Renal pelvis (tissue), 4 donors: ENCODE results near the gene NDUFS2. TPM values are rescaled to one million over a fixed set of nuclear protein-coding genes. Genes with fewer than 3 reads are reported as not detected.
A peak's percentile ranks its signal among the peaks of the same experiment; 100 is the strongest.
"Not testable (repeated sequence)": the region's sequence is repeated elsewhere in the genome, so short reads cannot be mapped to it uniquely, and the experiment has no call there.

ENCODE experiments used
- DNase-seq: peaks from one replicate; pipeline ENCODE4 v3.0.0-alpha.2; 2013
- polyA plus RNA-seq, 3 donors: library from polyadenylated mRNA; unstranded; fragments of 120-200 nt; gene quantifications; one replicate each; pipeline ENCODE4 v1.2.1, GENCODE V29; 2013; ENCODE audit not compliant: insufficient read length in 3 of 3

Gene NDUFS2
- polyA plus RNA-seq, 3 donors, result 189 to 208 (median 198) TPM

DNA sequence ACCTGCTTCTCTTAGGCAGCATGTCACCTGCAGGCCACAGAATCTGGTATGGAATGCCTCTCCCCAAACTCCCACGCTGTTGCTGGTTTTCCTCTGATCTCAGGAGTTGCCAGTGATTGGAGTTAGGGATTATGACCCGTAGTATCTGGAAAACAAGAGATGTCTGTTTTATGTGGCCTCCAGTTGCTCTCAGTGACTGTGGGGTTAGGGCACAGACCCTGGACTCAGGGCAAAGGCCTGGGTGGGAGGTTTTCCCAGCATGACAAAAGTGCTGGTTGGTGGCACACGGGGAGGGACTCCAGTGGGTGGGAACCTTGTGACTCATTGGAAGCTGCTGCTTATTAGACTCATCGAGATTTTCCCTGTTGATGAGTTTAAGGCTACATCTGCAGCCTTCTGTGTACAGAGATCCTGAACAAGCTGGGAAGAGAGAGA lies 35.9 kb downstream of the NDUFS2 start, which contains the start of gene NR1I3:
TSS of gene NR1I3 (minus strand) at position 165 of the 435 bp plus-strand sequence. CDS start 1,638 bp downstream, outside the sequence.
- DNase-seq, result no peak

DNA sequence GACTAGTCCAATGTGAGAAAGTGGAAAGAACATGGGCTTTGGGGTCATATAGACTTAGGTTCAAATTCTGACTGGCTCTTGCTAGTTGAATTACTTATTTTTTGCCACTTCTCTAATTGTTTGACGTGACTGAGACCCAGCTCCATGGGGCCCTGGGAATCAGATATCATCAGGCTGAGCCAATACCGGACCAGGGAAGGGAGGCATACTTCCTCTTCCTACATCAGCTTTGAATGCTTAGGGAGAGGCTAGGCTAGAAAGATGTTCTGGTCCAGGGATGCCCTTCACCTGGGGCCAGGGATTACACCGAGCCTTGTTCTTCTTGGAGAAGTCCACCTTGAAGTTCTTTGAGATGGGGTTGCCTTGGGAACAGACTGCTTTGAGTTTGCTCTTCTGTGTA lies 39.5 kb downstream of the NDUFS2 start:
- no peak for DNase-seq

DNA sequence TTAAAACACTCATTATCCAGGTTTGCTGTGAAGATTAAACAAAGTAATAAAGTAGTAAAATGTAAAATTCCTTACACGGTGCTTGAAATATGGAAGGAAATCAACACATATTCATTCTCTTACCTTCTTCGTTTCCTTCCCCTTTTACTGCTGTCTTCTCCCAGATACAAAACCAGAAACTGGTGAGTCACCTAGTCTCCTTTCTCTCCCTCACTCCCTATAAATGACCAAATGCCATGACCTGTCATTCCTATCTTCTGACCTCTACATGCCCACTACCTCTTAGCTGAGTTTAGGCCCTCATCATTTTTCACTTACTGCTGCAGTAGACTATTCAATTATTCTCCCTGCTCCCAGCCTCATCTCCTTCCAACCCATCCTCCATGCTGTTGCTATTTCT lies 40.1 kb downstream of the NDUFS2 start:
- no peak for DNase-seq

DNA sequence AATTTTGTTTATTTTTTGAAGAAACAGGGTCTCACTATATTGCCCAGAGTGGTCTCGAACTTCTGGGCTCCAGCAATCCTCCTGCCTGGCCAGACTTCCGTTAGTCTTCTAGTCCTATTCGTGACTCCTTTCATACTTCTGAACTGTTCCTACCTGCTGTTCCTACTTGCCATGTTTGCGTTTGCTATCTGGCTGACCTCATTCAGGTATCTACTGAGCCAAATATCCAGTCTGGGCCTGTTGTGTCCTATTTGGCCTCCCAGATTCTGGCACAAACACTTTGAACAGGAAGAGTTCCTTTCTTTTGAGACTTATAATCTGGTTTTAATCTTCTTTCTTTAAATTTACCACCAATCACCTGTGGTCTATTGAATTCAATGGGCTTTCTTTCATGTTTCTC lies 42.7 kb downstream of the NDUFS2 start:
- no peak for DNase-seq

DNA sequence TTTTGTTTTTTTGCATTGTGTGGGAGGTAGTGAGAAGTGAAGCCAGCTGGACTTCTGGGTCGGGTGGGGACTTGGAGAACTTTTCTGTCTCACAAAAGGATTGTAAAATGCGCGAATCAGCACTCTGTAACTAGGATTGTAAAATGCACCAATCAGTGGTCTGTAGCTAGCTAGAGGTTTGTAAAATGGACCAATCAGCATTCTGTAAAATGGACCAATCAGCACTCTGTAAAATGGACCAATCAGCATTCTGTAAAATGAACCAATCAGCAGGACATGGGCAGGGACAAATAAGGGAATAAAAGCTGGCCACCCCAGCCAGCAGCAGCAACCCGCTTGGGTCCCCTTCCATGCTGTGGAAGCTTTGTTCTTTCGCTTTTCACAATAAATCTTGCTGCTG lies 47.9 kb downstream of the NDUFS2 start:
- not testable (repeated sequence) for DNase-seq

DNA sequence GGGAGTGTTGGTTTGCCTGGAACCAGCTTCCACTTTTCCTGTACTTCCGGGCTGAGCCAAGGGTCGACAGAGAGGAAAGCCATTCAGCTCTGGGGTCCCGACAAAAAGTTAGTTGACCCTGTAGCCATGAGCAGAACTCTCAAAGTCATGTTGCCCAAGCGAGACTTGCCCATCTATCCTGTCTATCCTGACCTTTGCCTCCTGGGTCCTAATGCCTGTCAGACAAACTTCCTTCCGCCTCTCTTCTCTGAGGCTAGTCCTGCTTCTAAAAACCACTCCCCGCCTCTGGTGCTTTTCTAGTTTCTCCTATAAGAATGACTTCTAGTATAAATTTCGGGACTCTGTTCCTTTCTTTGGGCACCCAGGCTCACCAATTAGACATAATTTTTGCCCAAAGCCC lies 48.7 kb downstream of the NDUFS2 start:
- DNase-seq, result no peak

DNA sequence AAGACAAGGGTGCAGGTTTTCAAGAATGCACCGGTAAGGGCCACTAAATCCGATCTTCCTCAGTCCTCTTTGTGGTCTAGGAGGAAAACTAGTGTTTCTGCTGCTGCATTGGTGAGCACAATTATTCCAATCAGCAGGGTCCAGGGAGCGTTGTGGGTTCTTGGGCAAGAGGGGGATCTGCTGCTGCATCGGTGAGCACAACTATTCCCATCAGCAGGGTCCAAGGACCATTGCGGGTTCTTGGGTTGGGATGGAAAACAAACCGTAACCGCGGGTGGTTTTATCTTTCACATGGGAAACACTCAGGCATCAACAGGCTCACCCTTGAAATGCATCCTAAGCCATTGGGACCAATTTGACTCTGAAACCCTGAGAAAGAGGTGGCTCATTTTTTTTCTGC lies 49.4 kb downstream of the NDUFS2 start:
- no peak for DNase-seq

DNA sequence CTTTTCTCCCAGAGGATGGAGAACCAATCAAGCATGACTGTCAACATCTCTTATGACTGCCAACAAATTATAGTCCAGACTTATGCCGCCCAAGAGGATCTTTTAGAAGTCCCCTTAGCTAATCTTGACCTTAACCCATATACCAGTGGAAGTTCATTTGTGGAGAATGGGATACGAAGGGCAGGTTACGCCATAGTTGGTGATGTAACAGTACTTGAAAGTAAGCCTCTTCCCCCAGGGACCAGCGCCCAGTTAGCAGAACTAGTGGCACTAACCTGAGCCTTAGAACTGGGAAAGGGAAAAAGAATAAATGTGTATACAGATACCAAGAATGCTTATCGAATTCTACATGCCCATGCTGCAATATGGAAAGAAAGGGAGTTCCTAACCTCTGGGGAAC lies 53.1 kb downstream of the NDUFS2 start:
- not testable (repeated sequence) for DNase-seq

DNA sequence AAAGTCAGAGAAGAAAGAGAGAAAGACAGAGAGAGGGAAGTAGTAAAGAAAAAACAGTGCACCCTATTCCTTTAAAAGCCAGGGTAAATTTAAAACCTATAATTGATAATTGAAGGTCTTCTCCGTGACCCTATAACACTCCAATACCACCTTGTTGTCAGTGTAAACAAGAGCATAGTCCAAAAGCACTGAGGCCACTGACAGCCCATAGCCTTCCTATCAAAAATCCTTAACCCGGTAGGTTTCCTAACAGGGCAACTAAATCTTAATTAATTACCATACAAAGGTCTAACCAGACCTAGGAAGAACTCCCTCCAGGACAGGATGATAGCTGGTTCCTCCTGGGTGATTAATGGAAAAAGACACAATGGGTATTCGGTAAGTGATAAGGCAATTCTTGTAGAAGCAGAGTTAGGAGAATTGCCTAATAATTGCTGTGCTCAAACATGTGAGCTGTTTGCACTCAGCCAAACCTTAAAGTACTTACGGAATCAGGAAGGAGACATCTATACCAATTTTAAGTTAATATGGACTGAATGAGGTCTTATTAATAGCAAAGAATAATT lies 53.9 kb downstream of the NDUFS2 start:
- DNase-seq, result not testable (repeated sequence)

DNA sequence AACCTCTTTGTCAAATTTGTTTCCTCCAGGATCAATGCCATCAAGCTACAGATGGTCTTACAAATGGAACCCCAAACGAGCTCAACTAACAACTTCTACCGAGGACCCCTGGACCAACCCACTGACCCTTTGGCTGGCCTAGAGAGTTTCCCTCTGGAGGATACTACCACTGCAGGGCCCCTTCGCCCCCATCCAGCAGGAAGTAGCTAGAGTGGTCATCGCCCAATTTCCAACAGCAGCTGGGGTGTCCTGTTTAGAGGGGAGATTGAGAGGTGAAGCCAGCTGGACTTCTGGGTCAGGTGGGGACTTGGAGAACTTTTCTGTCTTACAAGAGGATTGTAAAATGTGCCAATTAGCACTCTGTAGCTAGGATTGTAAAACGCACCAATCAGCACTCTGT lies 54.9 kb downstream of the NDUFS2 start:
- not testable (repeated sequence) for DNase-seq

DNA sequence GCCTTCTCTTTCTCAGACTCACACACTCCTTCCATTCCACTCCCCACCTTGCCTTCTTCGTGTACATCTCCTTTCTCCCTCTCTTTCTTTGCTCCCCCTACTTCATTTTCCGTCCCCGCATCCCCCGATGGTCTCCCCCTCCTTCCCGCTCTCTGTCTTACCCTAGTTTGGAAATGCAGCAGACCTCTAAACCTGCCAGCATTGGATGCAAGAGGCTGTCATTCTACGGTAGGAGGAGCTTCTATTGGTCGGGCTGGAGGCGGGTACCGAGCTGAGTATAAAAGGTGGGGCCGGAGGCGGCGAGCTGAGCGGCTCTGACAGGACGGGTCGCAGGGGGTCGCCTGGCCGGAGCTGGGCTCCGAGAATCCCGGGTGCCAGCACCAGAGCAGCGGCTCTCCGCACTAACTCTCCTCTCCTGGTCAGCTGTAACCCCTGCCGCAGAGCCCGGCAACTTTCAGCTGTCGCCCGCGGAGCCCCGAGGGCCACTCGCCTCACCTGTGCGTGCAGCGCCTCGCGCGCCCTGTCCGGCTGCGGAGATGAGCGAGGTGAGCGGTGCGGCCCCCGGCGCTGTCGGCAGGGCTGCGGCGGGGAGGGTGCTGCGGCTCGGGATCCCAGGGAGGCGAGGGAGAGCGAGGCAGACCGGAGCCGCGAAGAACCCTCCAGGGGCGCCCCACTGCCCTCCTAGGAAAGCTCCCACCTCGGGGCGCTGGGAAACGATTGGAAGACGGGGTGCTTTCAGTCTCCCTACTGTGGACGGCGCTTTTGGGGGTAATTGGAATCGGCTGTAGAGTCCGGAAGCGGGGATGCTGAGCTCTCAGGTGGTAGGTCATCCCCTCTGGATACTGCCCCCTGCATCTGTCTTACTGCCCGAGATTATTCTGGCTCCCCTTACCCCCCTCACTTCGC lies 56.5 kb downstream of the NDUFS2 start, which contains the start of gene PCP4L1:
TSS of gene PCP4L1 (plus strand) at position 307 of the 906 bp plus-strand sequence. CDS start at position 537, 230 bp downstream.
- DNase-seq, result peak; percentile 65

DNA sequence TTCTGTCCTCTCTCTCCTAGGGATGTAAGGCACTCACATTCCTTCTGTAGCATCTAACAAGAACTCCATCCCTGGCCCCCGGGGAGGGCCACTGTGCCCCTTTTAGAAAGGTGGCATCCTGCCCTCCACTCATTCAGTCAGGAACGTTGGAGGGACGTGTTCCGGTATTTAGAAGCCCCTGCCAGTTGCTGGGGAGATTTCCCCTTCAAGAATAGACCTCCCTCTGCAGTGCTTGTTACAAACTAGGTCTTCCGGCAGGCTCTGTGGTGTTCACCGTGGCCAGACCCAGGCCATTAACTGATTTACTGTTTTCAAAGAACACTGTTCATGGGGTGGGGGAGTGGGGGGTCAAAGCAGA lies 57.2 kb downstream of the NDUFS2 start:
- no peak for DNase-seq

DNA sequence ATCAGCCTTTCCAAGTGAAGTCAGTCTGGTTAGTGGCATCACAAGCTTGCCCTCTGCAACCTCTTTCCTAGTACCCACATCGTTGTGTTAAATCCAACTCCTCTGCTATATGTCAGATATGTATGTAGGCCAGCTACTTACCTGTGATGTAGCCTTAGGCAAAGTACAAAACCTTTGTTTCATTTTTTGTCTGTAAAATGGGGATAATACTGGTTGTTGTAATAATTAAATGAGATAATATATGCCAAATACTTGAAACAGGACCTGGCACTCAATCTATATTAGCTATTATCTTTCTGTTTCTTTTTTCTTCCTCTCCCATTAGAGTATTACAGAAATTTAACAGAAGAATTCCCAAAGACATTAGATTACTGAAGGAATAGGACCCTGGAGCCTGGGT lies 57.6 kb downstream of the NDUFS2 start:
- no peak for DNase-seq

DNA sequence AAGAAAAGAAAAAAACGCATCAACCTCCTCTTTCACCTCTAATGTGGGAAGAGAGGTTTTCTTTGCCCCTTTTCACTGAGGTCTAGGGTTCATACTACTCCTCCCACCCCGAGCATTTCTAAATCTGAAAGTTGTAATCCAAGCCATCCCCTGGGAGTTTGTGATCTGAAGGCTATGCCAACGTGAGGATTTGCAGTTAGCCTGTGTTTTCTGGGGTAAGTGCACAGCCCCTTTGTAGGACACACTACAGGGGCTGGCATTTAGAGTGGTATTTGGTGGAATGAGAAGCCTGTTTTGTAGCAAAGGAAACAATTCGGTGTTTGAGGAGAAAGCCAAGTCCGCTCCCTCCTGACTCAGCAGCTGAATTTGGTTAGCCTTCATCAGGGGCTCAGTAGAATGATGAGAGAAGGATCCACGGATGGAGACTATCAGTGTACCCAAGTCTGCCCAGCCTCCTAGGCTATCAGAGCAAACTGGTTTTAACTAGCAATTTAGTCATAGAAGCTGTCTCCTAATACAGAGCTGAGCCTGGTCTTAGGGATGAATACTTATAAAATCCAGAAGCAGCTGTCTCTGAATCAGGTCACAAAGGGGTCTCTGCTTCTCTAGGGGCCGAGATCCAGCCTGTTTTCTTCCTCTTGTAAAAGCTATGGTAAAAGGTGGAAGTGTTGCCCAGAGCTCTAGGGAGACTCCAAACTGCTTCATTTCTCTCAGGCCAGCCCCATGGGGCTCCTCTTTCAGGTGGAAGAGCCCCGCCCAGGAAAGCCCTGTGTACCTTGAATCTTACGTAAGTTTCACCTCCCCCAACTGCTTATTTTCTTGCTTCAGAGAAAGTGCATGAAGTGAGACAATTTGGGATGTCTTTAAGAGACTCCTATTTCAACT lies 58.5 kb downstream of the NDUFS2 start:
- no peak for DNase-seq

DNA sequence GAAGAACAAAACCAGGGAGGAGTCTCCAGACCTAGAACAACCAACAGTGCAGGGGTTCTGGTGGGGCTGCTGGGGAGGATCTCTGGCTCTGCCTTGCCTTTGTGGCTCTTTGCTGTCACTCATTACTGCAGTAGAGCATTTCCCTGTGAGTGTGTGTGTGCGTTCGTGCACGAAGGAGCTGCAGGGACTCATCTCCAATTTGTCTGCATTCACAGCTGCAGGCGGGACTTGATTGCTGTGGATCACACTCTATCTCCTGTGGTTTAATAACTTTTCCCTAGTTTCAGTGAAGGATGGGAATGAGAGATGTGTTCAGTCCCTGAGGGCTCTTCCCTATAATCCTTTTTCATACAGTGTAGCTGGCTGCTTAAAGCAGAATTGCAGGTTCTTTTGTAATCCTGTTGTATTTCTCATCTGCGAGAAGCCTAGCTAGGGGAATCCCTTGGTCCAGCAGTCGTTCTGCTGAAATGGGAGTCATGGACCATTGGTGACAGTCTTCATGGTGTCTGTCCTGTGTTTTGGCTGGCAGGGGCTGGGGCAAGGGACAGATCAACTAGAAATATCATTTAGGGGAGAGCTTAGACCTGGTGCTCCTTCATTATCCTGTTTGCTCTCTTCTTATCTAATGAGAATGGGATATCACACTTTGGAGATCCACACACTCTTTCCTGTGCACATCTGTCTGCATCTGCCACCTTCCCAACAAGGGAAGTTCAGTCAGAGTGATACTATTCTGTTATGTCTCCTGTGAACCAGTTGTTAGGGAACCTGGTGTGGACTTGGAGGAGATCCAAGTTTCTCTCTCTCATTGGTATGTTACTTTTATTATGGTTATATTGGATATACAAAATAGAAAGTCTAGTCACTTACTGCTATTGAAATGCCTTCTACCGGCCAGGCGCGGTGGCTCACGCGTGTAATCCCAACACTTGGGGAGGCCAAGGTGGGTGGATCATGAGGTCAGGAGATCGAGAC lies 59.4 kb downstream of the NDUFS2 start:
- DNase-seq, result no peak

Other genes with a start within 250 kb of the NDUFS2 start
- under 1 TPM in 1 of 3 donors, not detected in 2; 0.10 TPM for gene ITLN2, start 247.6 kb upstream of the NDUFS2 start, polyA plus RNA-seq
- gene F11R, start 181.2 kb upstream of the NDUFS2 start, polyA plus RNA-seq, result 100 to 1,000 TPM in 1 of 3 donors, 10 to 100 TPM in 2; 79.3 to 103 (median 89.2) TPM
- 10 to 100 TPM; 61.6 to 79.0 (median 67.7) TPM for gene TSTD1, start 163.4 kb upstream of the NDUFS2 start, polyA plus RNA-seq
- 10 to 100 TPM; 59.2 to 64.1 (median 63.6) TPM for gene USF1, start 156.4 kb upstream of the NDUFS2 start, polyA plus RNA-seq
- gene ARHGAP30, start 132.5 kb upstream of the NDUFS2 start, polyA plus RNA-seq, result 1 to 10 TPM; 1.9 to 2.8 (median 2.4) TPM
- gene NECTIN4, start 112.8 kb upstream of the NDUFS2 start, polyA plus RNA-seq, result 1 to 10 TPM; 3.9 to 4.8 (median 4.4) TPM
- gene KLHDC9, start 104.0 kb upstream of the NDUFS2 start, polyA plus RNA-seq, result 10 to 100 TPM; 17.1 to 20.3 (median 19.0) TPM
- gene PFDN2, start 84.3 kb upstream of the NDUFS2 start, polyA plus RNA-seq, result 10 to 100 TPM; 68.8 to 96.1 (median 69.5) TPM
- gene NIT1, start 84.3 kb upstream of the NDUFS2 start, polyA plus RNA-seq, result 10 to 100 TPM; 51.9 to 57.2 (median 55.1) TPM
- 10 to 100 TPM; 50.3 to 58.0 (median 57.8) TPM for gene DEDD, start 69.7 kb upstream of the NDUFS2 start, polyA plus RNA-seq
- 100 to 1,000 TPM; 123 to 161 (median 140) TPM for gene UFC1, start 48.4 kb upstream of the NDUFS2 start, polyA plus RNA-seq
- 10 to 100 TPM; 49.0 to 52.6 (median 52.5) TPM for gene USP21, start 42.9 kb upstream of the NDUFS2 start, polyA plus RNA-seq
- 10 to 100 TPM; 38.3 to 58.6 (median 57.3) TPM for gene PPOX, start 35.9 kb upstream of the NDUFS2 start, polyA plus RNA-seq
- 10 to 100 TPM; 41.4 to 47.2 (median 44.1) TPM for gene B4GALT3, start 24.9 kb upstream of the NDUFS2 start, polyA plus RNA-seq
- under 1 TPM; 0.73 to 0.88 (median 0.86) TPM for gene ADAMTS4, start 3.3 kb upstream of the NDUFS2 start, polyA plus RNA-seq
- 10 to 100 TPM in 2 of 3 donors, 1 to 10 TPM in 1; 9.8 to 13.9 (median 10.2) TPM for gene FCER1G, start 12.9 kb downstream of the NDUFS2 start, polyA plus RNA-seq
- gene APOA2, start 21.3 kb downstream of the NDUFS2 start, polyA plus RNA-seq, result under 1 TPM in 1 of 3 donors, not detected in 2; 0.46 TPM
- gene TOMM40L, start 23.7 kb downstream of the NDUFS2 start, polyA plus RNA-seq, result 10 to 100 TPM; 14.3 to 16.5 (median 14.4) TPM
- gene NR1I3, start 35.8 kb downstream of the NDUFS2 start, polyA plus RNA-seq, result 1 to 10 TPM; 2.8 to 4.6 (median 3.2) TPM
- gene PCP4L1, start 56.4 kb downstream of the NDUFS2 start, polyA plus RNA-seq, result 1 to 10 TPM; 1.1 to 1.9 (median 1.8) TPM
- gene MPZ, start 107.6 kb downstream of the NDUFS2 start, polyA plus RNA-seq, result 1 to 10 TPM; 3.6 to 6.7 (median 4.2) TPM
- 100 to 1,000 TPM; 264 to 274 (median 266) TPM for gene SDHC, start 112.0 kb downstream of the NDUFS2 start, polyA plus RNA-seq
- 10 to 100 TPM; 12.7 to 18.8 (median 13.2) TPM for gene CFAP126, start 165.5 kb downstream of the NDUFS2 start, polyA plus RNA-seq